Lung (tissue), 12 donors: ENCODE measurements around the gene FIS1. TPM values are rescaled to one million over a fixed set of nuclear protein-coding genes. Genes with fewer than 3 reads are reported as not detected.
"Not testable (repeated sequence)": the region's sequence is repeated elsewhere in the genome, so short reads cannot be mapped to it uniquely, and the experiment has no call there.

Experiments
- ATAC-seq: fragments of 200-7000 bp; cut with Tn5 transposase; one replicate; pipeline ENCODE4 v1.9.1; 2020; ENCODE audit warnings: moderate number of reproducible peaks; ENCODE audit not compliant: insufficient read depth, low FRiP score
- DNase-seq, 3 donors: peaks; one replicate each; pipeline ENCODE4 v3.0.0-alpha.2; 2013 to 2017
- H3K27ac ChIP-seq, 2 donors: one replicate each; pipeline ENCODE4 v1.5.1; 2013; ENCODE audit warnings: mild to moderate bottlenecking in 2 of 2, moderate library complexity in 2 of 2, control low read depth in 1 of 2, inconsistent platforms in 1 of 2, low read depth in 1 of 2, low read length in 1 of 2
- H3K27me3 ChIP-seq, 3 donors: one replicate each; pipeline ENCODE4 v1.5.1; 2013; ENCODE audit warnings: low read length in 2 of 3; ENCODE audit not compliant: control insufficient read depth in 3 of 3, insufficient read depth in 3 of 3
- H3K36me3 ChIP-seq, 4 donors: one replicate each; pipeline ENCODE4 v1.5.1; 2013; ENCODE audit warnings: low read length in 4 of 4, mild to moderate bottlenecking in 1 of 4, moderate library complexity in 1 of 4; ENCODE audit not compliant: control insufficient read depth in 4 of 4, insufficient read depth in 4 of 4
- H3K4me1 ChIP-seq, 5 donors: one replicate each; pipeline ENCODE4 v1.5.1; 2013; ENCODE audit warnings: low read length in 5 of 5, mild to moderate bottlenecking in 2 of 5, moderate library complexity in 1 of 5; ENCODE audit not compliant: control insufficient read depth in 5 of 5, insufficient read depth in 5 of 5
- H3K4me3 ChIP-seq: one replicate; pipeline ENCODE4 v1.5.1; 2013; ENCODE audit warnings: mild to moderate bottlenecking, control low read depth, moderate library complexity
- H3K9ac ChIP-seq, 2 donors: one replicate each; pipeline ENCODE4 v1.5.1; 2013; ENCODE audit warnings: low read length in 2 of 2, control low read depth in 1 of 2; ENCODE audit not compliant: insufficient read depth in 1 of 2
- H3K9me3 ChIP-seq, 4 donors: one replicate each; pipeline ENCODE4 v1.5.1; 2013; ENCODE audit warnings: low read length in 3 of 4, mild to moderate bottlenecking in 1 of 4, moderate library complexity in 1 of 4; ENCODE audit not compliant: control insufficient read depth in 4 of 4, insufficient read depth in 3 of 4
- CTCF ChIP-seq: IDR thresholded peaks from 2 replicates; pipeline ENCODE4 v1.5.1; 2012; ENCODE audit warnings: mild to moderate bottlenecking; ENCODE audit errors: control extremely low read depth, extremely low read depth
- WGBS, 2 donors: extraction: QIAGEN DNeasy Blood & Tissue Kit; methylation state at CpG; one replicate each; pipeline ENCODE4 v1.1.7; 2013; 5-methylcytosine and 5-hydroxymethylcytosine counted together
- polyA plus RNA-seq, 2 donors: library from polyadenylated mRNA; stranded (reverse); fragments of 200-250 nt; gene quantifications; one replicate each; pipeline ENCODE4 v1.2.1, GENCODE V29; 2013
- total RNA-seq, 2 donors: library from RNA; depleted of rRNA in 1 of 2; stranded (reverse); fragments of >200 nt in 1 of 2; gene quantifications; one replicate each; pipeline ENCODE4 v1.2.1, GENCODE V29; 2014 to 2021
- donor health status: control.
- donor health status: control.
- donor health status: Bipolar disorder and iron deficiency.
- donor health status: healthy.
- donor health status: DM: yes; HTN: yes; CAD: no.

The FIS1 gene
- total and polyA plus RNA-seq, 4 donors = 109 to 235 (median 159) TPM

- peaks cover 0 to 4% (median 0%) of the 10 kb centered on the region in 5 donors for H3K4me1 ChIP-seq
- DNase-seq (no peak), ATAC-seq (no peak)
- no peak overlapping the region for H3K4me3 ChIP-seq
- H3K27me3 ChIP-seq = peaks cover 3 to 41% (median 21%) of the 10 kb centered on the region in 3 donors
- peaks cover 0 to 2% (median 0%) of the 10 kb centered on the region in 4 donors for H3K9me3 ChIP-seq
- H3K27ac ChIP-seq = no peak overlapping the region
- no peaks in the 10 kb centered on the region for H3K36me3 ChIP-seq
- TF ChIP-seq CTCF = no peak
- no peak overlapping the region for H3K9ac ChIP-seq
- 85 to 86% methylated on average over 2 of the region's 2 CpGs for WGBS, 2 donors
Observed at GRCh38 chr7:101200504-101200861, 44.4 kb downstream of the FIS1 start.

GRCh38 chr7:101199522-101199921 lies 45.4 kb downstream of the FIS1 start:
- 90 to 93% methylated on average over 10 of the region's 10 CpGs for WGBS, 2 donors
- peaks cover 3 to 41% (median 21%) of the 10 kb centered on the region in 3 donors for H3K27me3 ChIP-seq
- ATAC-seq, H3K4me3 ChIP-seq, H3K9me3 ChIP-seq, H3K9ac ChIP-seq, H3K27ac ChIP-seq, H3K36me3 ChIP-seq, DNase-seq, H3K4me1 ChIP-seq: not testable (repeated sequence)

- DNase-seq (no peak), ATAC-seq (no peak)
- peaks cover 0 to 4% (median 0%) of the 10 kb centered on the region in 5 donors for H3K4me1 ChIP-seq
- no peak overlapping the region for H3K9ac ChIP-seq
- no peaks in the 10 kb centered on the region for H3K36me3 ChIP-seq
- no peak for TF ChIP-seq CTCF
- peaks cover 3 to 37% (median 20%) of the 10 kb centered on the region in 3 donors for H3K27me3 ChIP-seq
- peaks cover 0 to 2% (median 0%) of the 10 kb centered on the region in 4 donors for H3K9me3 ChIP-seq
- 67 to 73% methylated on average over 14 of the region's 14 CpGs for WGBS, 2 donors
- no peak overlapping the region for H3K4me3 ChIP-seq
- no peak overlapping the region for H3K27ac ChIP-seq
Observed at GRCh38 chr7:101198476-101198875, 46.4 kb downstream of the FIS1 start.

- ATAC-seq (no peak), DNase-seq (no peak)
- TF ChIP-seq CTCF = no peak
- no peak overlapping the region for H3K9ac ChIP-seq
- H3K4me3 ChIP-seq = no peak overlapping the region
- 71 to 81% methylated on average over 21 of the region's 21 CpGs for WGBS, 2 donors
- H3K9me3 ChIP-seq = peaks cover 0 to 2% (median 0%) of the 10 kb centered on the region in 4 donors
- H3K27ac ChIP-seq = no peak overlapping the region
- peaks cover 0 to 4% (median 0%) of the 10 kb centered on the region in 5 donors for H3K4me1 ChIP-seq
- no peaks in the 10 kb centered on the region for H3K36me3 ChIP-seq
- peaks cover 3 to 32% (median 18%) of the 10 kb centered on the region in 3 donors for H3K27me3 ChIP-seq
Observed at GRCh38 chr7:101197991-101198390, 46.9 kb downstream of the FIS1 start.
